Measurements from ENCODE around the gene OR1C1. TPM values are rescaled to one million over a fixed set of nuclear protein-coding genes. Genes with fewer than 3 reads are reported as not detected.
"Not testable (repeated sequence)": the region's sequence is repeated elsewhere in the genome, so short reads cannot be mapped to it uniquely, and the experiment has no call there.

The OR1C1 gene
- total and polyA plus RNA-seq, 2 donors (not counting 3 experiments of a cell fraction or from before 2014, with no cell fraction given) = not detected

GRCh38 chr1:247747616-247748015 lies 12.7 kb downstream of the OR1C1 start:
- no peaks in the 10 kb centered on the region for H3K4me1 ChIP-seq (ENCODE audit: control insufficient read depth, extremely low read depth, insufficient read depth, low read length)
- H3K9me3 ChIP-seq (replicated peaks; ENCODE audit: control insufficient read depth, insufficient read depth, low read length) = peaks cover 5% of the 10 kb centered on the region
- BruUV-seq (replicated peaks) = no TSS peak
- DNase-seq (ENCODE audit: low read depth, low spot score) (no peak), FAIRE-seq (no peak)
- ChIA-PET CTCF (no interaction called here), POLR2A (no interaction called here)
- H3K9me1 ChIP-seq (replicated peaks; ENCODE audit: control insufficient read depth, extremely low read depth, insufficient read depth, low read length) = no peaks in the 10 kb centered on the region
- TF ChIP-seq CTCF (IDR thresholded peaks at IDR 0.05; ENCODE audit: extremely low read depth in 1 of 2, insufficient read depth in 1 of 2, low read depth in 1 of 2, low read length in 2 of 2) = no peak
- no peak for TF ChIP-seq EZH2 (IDR thresholded peaks at IDR 0.05; ENCODE audit: borderline replicate concordance, low read depth, low read length, severe bottlenecking)
- TF ChIP-seq JUN (IDR thresholded peaks at IDR 0.05; ENCODE audit: borderline replicate concordance, insufficient read depth, insufficient read length, low read depth) = no peak
- no peak for TF ChIP-seq FOS (IDR thresholded peaks at IDR 0.05; ENCODE audit: borderline replicate concordance, insufficient read depth, low read length)
- no peak overlapping the region for H3K9ac ChIP-seq (replicated peaks; ENCODE audit: extremely low read depth, insufficient read depth, low read length)
- H2AFZ ChIP-seq (ENCODE audit: low read depth, low read length) = no peak overlapping the region
- no peaks in the 10 kb centered on the region for H4K20me1 ChIP-seq (replicated peaks; ENCODE audit: control insufficient read depth, extremely low read depth, insufficient read depth, low read length)
- H3K4me2 ChIP-seq (ENCODE audit: insufficient read depth, low read length) = no peak overlapping the region
- no peaks in the 10 kb centered on the region for H3K36me3 ChIP-seq (ENCODE audit: control insufficient read depth in 2 of 2, extremely low read depth in 1 of 2, insufficient read depth in 2 of 2, low read length in 2 of 2)
- no peaks in the 10 kb centered on the region for H3K27me3 ChIP-seq (ENCODE audit: control insufficient read depth in 2 of 2, insufficient read depth in 2 of 2, low read length in 2 of 2)
- H3K4me3 ChIP-seq (replicated peaks in 1 of 3; ENCODE audit: insufficient read depth in 1 of 3, low read depth in 1 of 3, low read length in 3 of 3) = no peak overlapping the region
- H3K27ac ChIP-seq (ENCODE audit: insufficient read depth, low read depth, low read length) = no peak overlapping the region
- intact Hi-C loops (cut with micrococcal nuclease) = no loop called here
- dilution Hi-C loops (cut with MboI; ENCODE audit: extremely low pct_ligation_motif_present, low sequenced_read_pairs) = no loop called here
- no peaks in the 10 kb centered on the region for H3K79me2 ChIP-seq (ENCODE audit: control insufficient read depth, insufficient read depth, low read length)

DNA sequence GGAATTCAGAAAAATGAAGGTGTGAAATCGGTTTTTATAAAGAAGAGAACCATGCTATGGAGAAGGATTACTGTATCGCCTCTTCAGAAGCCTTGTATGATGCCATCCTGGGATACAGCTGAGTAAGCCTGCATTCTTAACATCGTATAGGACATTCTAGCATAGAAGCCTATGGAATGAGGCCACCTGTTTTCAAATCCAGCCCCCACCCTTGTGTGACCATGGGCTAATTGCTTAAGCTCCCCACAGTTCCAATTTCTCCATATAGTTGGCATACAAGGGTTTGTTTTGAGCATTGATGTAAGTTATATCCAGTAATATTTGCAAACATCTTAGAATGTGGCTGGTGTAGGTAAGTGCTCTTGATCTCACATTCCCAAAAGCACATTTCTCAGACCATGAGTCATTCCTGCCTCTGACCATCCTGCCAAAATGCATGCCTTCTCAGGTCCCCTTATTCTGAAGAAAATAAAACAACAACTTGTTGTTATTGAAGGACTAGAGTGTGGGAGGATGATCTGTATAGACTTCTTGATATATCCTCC lies 13.9 kb downstream of the OR1C1 start:
- H3K9ac ChIP-seq (replicated peaks; ENCODE audit: extremely low read depth, insufficient read depth, low read length) = no peak overlapping the region
- FAIRE-seq = no peak

GRCh38 chr1:247742215-247742760 lies 18.1 kb downstream of the OR1C1 start:
- H3K79me2 ChIP-seq (ENCODE audit: control insufficient read depth, insufficient read depth, low read length); H3K9ac ChIP-seq (replicated peaks; ENCODE audit: extremely low read depth, insufficient read depth, low read length); H3K9me3 ChIP-seq (replicated peaks; ENCODE audit: control insufficient read depth, insufficient read depth, low read length); DNase-seq (ENCODE audit: low read depth, low spot score); POLR2A ChIA-PET; dilution Hi-C loops (cut with MboI; ENCODE audit: extremely low pct_ligation_motif_present, low sequenced_read_pairs); CTCF ChIA-PET; BruUV-seq (replicated peaks); H3K4me1 ChIP-seq (ENCODE audit: control insufficient read depth, extremely low read depth, insufficient read depth, low read length); intact Hi-C loops (cut with micrococcal nuclease); H4K20me1 ChIP-seq (replicated peaks; ENCODE audit: control insufficient read depth, extremely low read depth, insufficient read depth, low read length); H2AFZ ChIP-seq (ENCODE audit: low read depth, low read length); H3K27me3 ChIP-seq (ENCODE audit: control insufficient read depth in 2 of 2, insufficient read depth in 2 of 2, low read length in 2 of 2); FAIRE-seq; H3K27ac ChIP-seq (ENCODE audit: insufficient read depth, low read depth, low read length); H3K9me1 ChIP-seq (replicated peaks; ENCODE audit: control insufficient read depth, extremely low read depth, insufficient read depth, low read length); H3K4me3 ChIP-seq (replicated peaks in 1 of 3; ENCODE audit: insufficient read depth in 1 of 3, low read depth in 1 of 3, low read length in 3 of 3); H3K36me3 ChIP-seq (ENCODE audit: control insufficient read depth in 2 of 2, extremely low read depth in 1 of 2, insufficient read depth in 2 of 2, low read length in 2 of 2); H3K4me2 ChIP-seq (ENCODE audit: insufficient read depth, low read length): not testable (repeated sequence)

More for the DNA sequence above, 13.9 kb downstream of the OR1C1 start:
- no peak for DNase-seq (ENCODE audit: low read depth, low spot score)
- ChIA-PET CTCF (no interaction called here), POLR2A (no interaction called here)
- Histone ChIP-seq H3K9me1 (replicated peaks; ENCODE audit: control insufficient read depth, extremely low read depth, insufficient read depth, low read length) (no peaks in the 10 kb centered on the region), H2AFZ (ENCODE audit: low read depth, low read length) (no peak overlapping the region), H3K4me1 (ENCODE audit: control insufficient read depth, extremely low read depth, insufficient read depth, low read length) (no peaks in the 10 kb centered on the region), H3K4me3 (replicated peaks in 1 of 3; ENCODE audit: insufficient read depth in 1 of 3, low read depth in 1 of 3, low read length in 3 of 3) (no peak overlapping the region), H3K79me2 (ENCODE audit: control insufficient read depth, insufficient read depth, low read length) (no peaks in the 10 kb centered on the region), H4K20me1 (replicated peaks; ENCODE audit: control insufficient read depth, extremely low read depth, insufficient read depth, low read length) (no peaks in the 10 kb centered on the region), H3K9me3 (replicated peaks; ENCODE audit: control insufficient read depth, insufficient read depth, low read length) (peaks cover 6% of the 10 kb centered on the region), H3K27ac (ENCODE audit: insufficient read depth, low read depth, low read length) (no peak overlapping the region), H3K36me3 (ENCODE audit: control insufficient read depth in 2 of 2, extremely low read depth in 1 of 2, insufficient read depth in 2 of 2, low read length in 2 of 2) (no peaks in the 10 kb centered on the region), H3K27me3 (ENCODE audit: control insufficient read depth in 2 of 2, insufficient read depth in 2 of 2, low read length in 2 of 2) (no peaks in the 10 kb centered on the region), H3K4me2 (ENCODE audit: insufficient read depth, low read length) (no peak overlapping the region)
- intact Hi-C loops (cut with micrococcal nuclease) = no loop called here
- TF ChIP-seq JUN (IDR thresholded peaks at IDR 0.05; ENCODE audit: borderline replicate concordance, insufficient read depth, insufficient read length, low read depth) = no peak
- TF ChIP-seq POLR2A (IDR thresholded peaks at IDR 0.05; ENCODE audit: low read depth, low read length) = no peak
- dilution Hi-C loops (cut with MboI; ENCODE audit: extremely low pct_ligation_motif_present, low sequenced_read_pairs) = no loop called here
- no TSS peak for BruUV-seq (replicated peaks)
